HepG2 (cell line): ENCODE data around the gene FHL3. TPM values are rescaled to one million over a fixed set of nuclear protein-coding genes. Genes with fewer than 3 reads are reported as not detected.

Experiments
- ATAD3A ChIP-seq: sonication (generic); formaldehyde crosslinking; IDR thresholded peaks from 2 replicates; pipeline ENCODE4 v1.4.0; 2020; ENCODE audit warnings: missing genetic modification reagents
- FIP1L1 ChIP-seq: fragments of 200-400 bp; formaldehyde crosslinking; IDR thresholded peaks from 2 replicates; pipeline ENCODE4 v1.6.1; 2018; ENCODE audit warnings: low read depth, mild to moderate bottlenecking, low read length, moderate library complexity, borderline replicate concordance; ENCODE audit not compliant: insufficient read depth
- GMEB2 ChIP-seq: IDR thresholded peaks from 2 replicates; pipeline ENCODE4 v1.6.1; 2016; ENCODE audit warnings: missing biosample characterization, missing genetic modification reagents, low read depth
- NCOA1 ChIP-seq: sonication (generic); formaldehyde crosslinking; IDR thresholded peaks from 2 replicates; pipeline ENCODE4 v1.9.0; 2021; ENCODE audit warnings: missing genetic modification reagents
- PITX1 ChIP-seq: sonication (generic); formaldehyde crosslinking; IDR thresholded peaks from 2 replicates; pipeline ENCODE4 v1.5.1; 2020; ENCODE audit warnings: mild to moderate bottlenecking, missing genetic modification reagents
- RBM39 ChIP-seq: fragments of 200-400 bp; formaldehyde crosslinking; IDR thresholded peaks from one replicate; pipeline ENCODE4 v1.6.1; 2018; ENCODE audit warnings: antibody characterized with exemption, mild to moderate bottlenecking, low read depth, low read length; ENCODE audit not compliant: poor library complexity, severe bottlenecking
- SNAPC4 ChIP-seq: sonication (generic); formaldehyde crosslinking; IDR thresholded peaks from 2 replicates; pipeline ENCODE4 v1.4.0; 2020; ENCODE audit warnings: mild to moderate bottlenecking, missing genetic modification reagents
- SP4 ChIP-seq: sonication (generic); formaldehyde crosslinking; IDR thresholded peaks from 2 replicates; pipeline ENCODE4 v1.8.1; 2023; ENCODE audit warnings: mild to moderate bottlenecking, missing genetic modification reagents
- STAT6 ChIP-seq: sonication (generic); formaldehyde crosslinking; IDR thresholded peaks from 2 replicates; pipeline ENCODE4 v1.4.0; 2020; ENCODE audit warnings: missing genetic modification reagents, mild to moderate bottlenecking, borderline replicate concordance
- XRCC5 ChIP-seq: fragments of 200-400 bp; formaldehyde crosslinking; optimal IDR thresholded peaks from 2 replicates; pipeline ENCODE3; 2017; ENCODE audit warnings: mild to moderate bottlenecking, low read length
- ZBTB42 ChIP-seq: sonication (generic); formaldehyde crosslinking; IDR thresholded peaks from 2 replicates; pipeline ENCODE4 v1.5.0; 2020; ENCODE audit warnings: mild to moderate bottlenecking, missing genetic modification reagents
- ZNF547 ChIP-seq: sonication (generic); formaldehyde crosslinking; IDR thresholded peaks from 2 replicates; pipeline ENCODE4 v1.5.1; 2020; ENCODE audit warnings: mild to moderate bottlenecking, missing genetic modification reagents
- ZNF691 ChIP-seq: sonication (generic); formaldehyde crosslinking; IDR thresholded peaks from 2 replicates; pipeline ENCODE4 v1.4.0; 2020; ENCODE audit warnings: missing genetic modification reagents, low read depth, mild to moderate bottlenecking, borderline replicate concordance
- polyA plus RNA-seq, 8 experiments: library from polyadenylated mRNA; depleted of rRNA in 3 of 8; stranded (reverse) in 7 of 8; unstranded in 1 of 8; fragments of >200 nt; fragmentation: Illumina TruSeq in 4 of 8; extraction: Trizol in 4 of 8; gene quantifications; 2 replicates each; pipeline versions ENCODE4 v1.2.1 to v1.2.3, GENCODE V29; 2011 to 2016; ENCODE audit warnings: low read depth in 4 of 8, missing spikeins in 1 of 8, mixed read lengths in 1 of 8; ENCODE audit not compliant: insufficient read depth in 1 of 8
- total RNA-seq, 5 experiments: library from RNA; depleted of rRNA; stranded (reverse); fragments of >200 nt; fragmentation: Illumina TruSeq; extraction: Trizol; gene quantifications; 2 replicates each; pipeline ENCODE4 v1.2.3, GENCODE V29; 2016; ENCODE audit warnings: low read depth in 1 of 5
- TF ChIP-seq, protein P1 (sequence below): sonication (generic); formaldehyde crosslinking; IDR thresholded peaks from 2 replicates; pipeline ENCODE4 v1.4.0; 2020; ENCODE audit warnings: mild to moderate bottlenecking, missing genetic modification reagents
- TF ChIP-seq, protein P2 (sequence below): sonication (generic); formaldehyde crosslinking; IDR thresholded peaks from 2 replicates; pipeline ENCODE4 v1.5.1; 2020; ENCODE audit warnings: missing genetic modification reagents, mild to moderate bottlenecking, borderline replicate concordance

The FHL3 gene
- total and polyA plus RNA-seq, 2 of the 13 experiments (the other 11 are each of a cell fraction or from before 2014, with no cell fraction given): 2.8 to 6.6 TPM

GRCh38 chr1:37987679-37988078 is 17.6 kb downstream of the FHL3 start (continued):
- TF ChIP-seq SNAPC4 (CRISPR knock-in tag) (no peak), FIP1L1 (no peak), PITX1 (CRISPR knock-in tag) (peak; percentile 22; the same call in 1 of the 2 replicates), NCOA1 (CRISPR knock-in tag) (no peak), ZNF547 (no peak), STAT6 (CRISPR knock-in tag) (no peak), SP4 (CRISPR knock-in tag) (no peak), ATAD3A (CRISPR knock-in tag) (no peak), RBM39 (no peak), XRCC5 (no peak), ZBTB42 (CRISPR knock-in tag) (no peak), GMEB2 (CRISPR knock-in tag) (no peak), ZNF691 (no peak)
- TF ChIP-seq, protein P1, sequence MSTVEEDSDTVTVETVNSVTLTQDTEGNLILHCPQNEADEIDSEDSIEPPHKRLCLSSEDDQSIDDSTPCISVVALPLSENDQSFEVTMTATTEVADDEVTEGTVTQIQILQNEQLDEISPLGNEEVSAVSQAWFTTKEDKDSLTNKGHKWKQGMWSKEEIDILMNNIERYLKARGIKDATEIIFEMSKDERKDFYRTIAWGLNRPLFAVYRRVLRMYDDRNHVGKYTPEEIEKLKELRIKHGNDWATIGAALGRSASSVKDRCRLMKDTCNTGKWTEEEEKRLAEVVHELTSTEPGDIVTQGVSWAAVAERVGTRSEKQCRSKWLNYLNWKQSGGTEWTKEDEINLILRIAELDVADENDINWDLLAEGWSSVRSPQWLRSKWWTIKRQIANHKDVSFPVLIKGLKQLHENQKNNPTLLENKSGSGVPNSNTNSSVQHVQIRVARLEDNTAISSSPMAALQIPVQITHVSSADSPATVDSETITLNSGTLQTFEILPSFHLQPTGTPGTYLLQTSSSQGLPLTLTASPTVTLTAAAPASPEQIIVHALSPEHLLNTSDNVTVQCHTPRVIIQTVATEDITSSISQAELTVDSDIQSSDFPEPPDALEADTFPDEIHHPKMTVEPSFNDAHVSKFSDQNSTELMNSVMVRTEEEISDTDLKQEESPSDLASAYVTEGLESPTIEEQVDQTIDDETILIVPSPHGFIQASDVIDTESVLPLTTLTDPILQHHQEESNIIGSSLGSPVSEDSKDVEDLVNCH (CRISPR knock-in tag): no peak
- TF ChIP-seq, protein P2, sequence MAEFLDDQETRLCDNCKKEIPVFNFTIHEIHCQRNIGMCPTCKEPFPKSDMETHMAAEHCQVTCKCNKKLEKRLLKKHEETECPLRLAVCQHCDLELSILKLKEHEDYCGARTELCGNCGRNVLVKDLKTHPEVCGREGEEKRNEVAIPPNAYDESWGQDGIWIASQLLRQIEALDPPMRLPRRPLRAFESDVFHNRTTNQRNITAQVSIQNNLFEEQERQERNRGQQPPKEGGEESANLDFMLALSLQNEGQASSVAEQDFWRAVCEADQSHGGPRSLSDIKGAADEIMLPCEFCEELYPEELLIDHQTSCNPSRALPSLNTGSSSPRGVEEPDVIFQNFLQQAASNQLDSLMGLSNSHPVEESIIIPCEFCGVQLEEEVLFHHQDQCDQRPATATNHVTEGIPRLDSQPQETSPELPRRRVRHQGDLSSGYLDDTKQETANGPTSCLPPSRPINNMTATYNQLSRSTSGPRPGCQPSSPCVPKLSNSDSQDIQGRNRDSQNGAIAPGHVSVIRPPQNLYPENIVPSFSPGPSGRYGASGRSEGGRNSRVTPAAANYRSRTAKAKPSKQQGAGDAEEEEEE (CRISPR knock-in tag): no peak
